DOHH2 (cell line): ENCODE data around the gene GSG1.

Experiments used
- H3F3A ChIP-seq: fragments of 200-600 bp; sonication (generic), shearing (Covaris generic); 2 replicates; pipeline ENCODE4 v1.6.0; 2016; ENCODE audit warnings: antibody characterized with exemption, mild to moderate bottlenecking; ENCODE audit not compliant: control insufficient read depth, insufficient read depth
- H3K27ac ChIP-seq: fragments of 200-600 bp; sonication (generic); 2 replicates; pipeline ENCODE4 v1.5.1; 2014; ENCODE audit warnings: low read depth, mild to moderate bottlenecking, low read length, moderate library complexity
- H3K27me3 ChIP-seq: fragments of 200-600 bp; sonication (generic); 2 replicates; pipeline ENCODE4 v1.6.1; 2014; ENCODE audit warnings: mild to moderate bottlenecking, low read length, mixed read lengths; ENCODE audit not compliant: control insufficient read depth
- H3K36me3 ChIP-seq: fragments of 200-600 bp; sonication (generic); 2 replicates; pipeline ENCODE4 v1.6.1; 2014; ENCODE audit warnings: mild to moderate bottlenecking, low read length, moderate library complexity, mixed read lengths; ENCODE audit not compliant: control insufficient read depth
- H3K4me1 ChIP-seq: fragments of 200-600 bp; sonication (generic); 2 replicates; pipeline ENCODE4 v1.6.1; 2014; ENCODE audit warnings: mild to moderate bottlenecking, low read length, mixed read lengths; ENCODE audit not compliant: control insufficient read depth
- H3K4me2 ChIP-seq: fragments of 200-600 bp; sonication (generic); 2 replicates; pipeline ENCODE4 v1.6.0; 2014; ENCODE audit warnings: mild to moderate bottlenecking, low read length, moderate library complexity
- H3K4me3 ChIP-seq: fragments of 200-600 bp; sonication (generic); 2 replicates; pipeline ENCODE4 v1.5.1; 2014; ENCODE audit warnings: mild to moderate bottlenecking, low read length, mixed read lengths
- H3K79me2 ChIP-seq: fragments of 200-600 bp; sonication (generic); 2 replicates; pipeline ENCODE4 v1.6.1; 2014; ENCODE audit warnings: mild to moderate bottlenecking, low read length, mixed read lengths; ENCODE audit not compliant: control insufficient read depth
- H3K9me2 ChIP-seq: fragments of 200-600 bp; sonication (generic); replicated peaks from 2 replicates; pipeline ENCODE4 v1.6.1; 2014; ENCODE audit warnings: mild to moderate bottlenecking, low read length, mixed read lengths; ENCODE audit not compliant: control insufficient read depth
- H3K9me3 ChIP-seq: fragments of 200-600 bp; sonication (generic); 2 replicates; pipeline ENCODE4 v1.6.1; 2014; ENCODE audit warnings: antibody characterized with exemption, low read length, mixed read lengths; ENCODE audit not compliant: control insufficient read depth, insufficient read depth
- H4K20me1 ChIP-seq: fragments of 200-600 bp; sonication (generic); 2 replicates; pipeline ENCODE4 v1.6.0; 2014; ENCODE audit warnings: low read depth, mild to moderate bottlenecking, antibody characterized with exemption, low read length, moderate library complexity; ENCODE audit not compliant: control insufficient read depth, insufficient read depth
- CTCF ChIP-seq: fragments of 200-600 bp; sonication (generic); IDR thresholded peaks from one replicate; pipeline ENCODE4 v1.5.1; 2014; ENCODE audit warnings: antibody characterized with exemption, mild to moderate bottlenecking, low read depth, low read length; ENCODE audit not compliant: poor library complexity, severe bottlenecking
- EZH2phosphoT487 ChIP-seq: fragments of 200-600 bp; sonication (generic); IDR thresholded peaks from 2 replicates; pipeline ENCODE4 v1.6.1; 2017; ENCODE audit warnings: borderline replicate concordance, mild to moderate bottlenecking, antibody characterized with exemption, low read length, moderate library complexity, mixed read lengths

Gene GSG1

DNA sequence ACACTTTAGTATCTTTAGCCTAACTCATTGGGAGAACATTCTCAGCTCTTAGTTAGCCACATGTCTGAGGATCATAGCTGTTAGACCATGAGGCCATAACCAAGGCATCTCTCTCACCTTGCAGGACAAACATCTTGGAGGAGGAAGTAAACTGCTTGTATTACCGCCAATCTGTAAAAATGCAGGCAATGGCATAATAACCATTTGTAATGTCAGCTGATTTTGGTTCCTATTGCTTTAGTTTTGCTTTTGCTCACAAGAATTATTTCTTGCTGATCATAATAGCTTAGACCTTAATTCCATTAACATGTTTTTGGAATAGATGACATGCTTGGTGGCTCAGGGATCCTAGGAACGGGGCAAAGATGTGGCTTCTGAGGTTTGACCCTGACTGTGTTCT lies 16.4 kb upstream of the GSG1 start:
- H3F3A ChIP-seq = no peaks in the 10 kb centered on the region
- H3K4me3 ChIP-seq = no peak overlapping the region
- peaks cover 24% of the 10 kb centered on the region for H3K27me3 ChIP-seq
- H3K4me1 ChIP-seq = no peaks in the 10 kb centered on the region
- H3K4me2 ChIP-seq = no peak overlapping the region
- no peaks in the 10 kb centered on the region for H4K20me1 ChIP-seq
- H3K9me3 ChIP-seq = no peaks in the 10 kb centered on the region
- H3K79me2 ChIP-seq = no peaks in the 10 kb centered on the region
- H3K36me3 ChIP-seq = no peaks in the 10 kb centered on the region
- TF ChIP-seq CTCF (no peak), EZH2phosphoT487 (no peak)
- H3K9me2 ChIP-seq = no peaks in the 10 kb centered on the region
- H3K27ac ChIP-seq = no peak overlapping the region

DNA sequence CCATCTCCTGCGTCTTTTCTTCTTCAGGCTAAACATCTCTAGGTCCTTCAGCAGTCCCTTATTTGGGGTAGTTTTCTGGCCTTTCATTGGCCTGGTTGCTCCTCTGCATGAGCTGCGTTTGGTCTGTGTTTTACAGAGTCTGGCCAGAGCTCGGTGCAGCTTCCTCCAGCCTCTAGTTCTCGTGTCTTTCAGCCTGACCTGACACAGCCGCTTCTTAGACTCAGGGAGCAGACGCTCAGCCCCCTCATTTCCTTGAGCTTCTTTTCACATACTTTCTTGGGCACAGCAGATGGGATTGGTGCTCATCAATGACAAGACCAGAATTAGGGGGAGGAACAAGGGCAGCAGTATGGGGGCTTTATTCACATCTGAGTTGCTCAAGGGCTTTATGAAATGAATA lies 13.6 kb upstream of the GSG1 start:
- Histone ChIP-seq H3K4me3 (no peak overlapping the region), H4K20me1 (no peaks in the 10 kb centered on the region), H3K79me2 (no peaks in the 10 kb centered on the region), H3K9me2 (no peaks in the 10 kb centered on the region), H3K36me3 (no peaks in the 10 kb centered on the region), H3K9me3 (no peaks in the 10 kb centered on the region), H3K27me3 (peaks cover 33% of the 10 kb centered on the region), H3K4me1 (no peaks in the 10 kb centered on the region), H3K27ac (no peak overlapping the region), H3K4me2 (no peak overlapping the region), H3F3A (no peaks in the 10 kb centered on the region)
- TF ChIP-seq CTCF (no peak), EZH2phosphoT487 (no peak)

DNA sequence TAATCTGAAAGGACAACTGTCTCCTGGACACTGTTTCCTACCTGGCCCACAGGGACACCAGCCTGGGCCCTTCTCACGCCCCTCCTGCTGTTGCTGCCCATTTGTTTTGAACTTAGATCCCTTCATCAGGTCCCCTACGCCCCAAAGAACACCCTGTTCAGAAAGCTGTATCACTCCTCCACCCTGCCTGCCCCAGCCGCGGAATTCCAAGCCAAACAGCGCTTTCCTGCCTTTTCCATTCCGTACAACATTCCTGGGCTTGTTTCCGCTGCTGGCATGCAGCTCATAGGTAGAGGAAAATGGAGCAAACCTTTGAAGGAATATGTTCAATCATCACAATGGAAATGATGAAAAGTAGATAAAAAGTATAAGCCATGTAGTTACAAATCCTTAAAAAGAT lies 12.8 kb upstream of the GSG1 start:
- H3K9me3 ChIP-seq = no peaks in the 10 kb centered on the region
- H3K36me3 ChIP-seq = no peaks in the 10 kb centered on the region
- peaks cover 40% of the 10 kb centered on the region for H3K27me3 ChIP-seq
- H3K4me2 ChIP-seq = no peak overlapping the region
- H3K27ac ChIP-seq = no peak overlapping the region
- no peaks in the 10 kb centered on the region for H3K4me1 ChIP-seq
- no peaks in the 10 kb centered on the region for H3F3A ChIP-seq
- H3K9me2 ChIP-seq = no peaks in the 10 kb centered on the region
- no peaks in the 10 kb centered on the region for H4K20me1 ChIP-seq
- no peak overlapping the region for H3K4me3 ChIP-seq
- no peaks in the 10 kb centered on the region for H3K79me2 ChIP-seq
- TF ChIP-seq EZH2phosphoT487 (no peak), CTCF (no peak)

GRCh38 chr12:13114251-13115052 lies 11.0 kb upstream of the GSG1 start:
- H3K4me2 ChIP-seq = no peak overlapping the region
- H3K79me2 ChIP-seq = no peaks in the 10 kb centered on the region
- no peak overlapping the region for H3K4me3 ChIP-seq
- no peaks in the 10 kb centered on the region for H4K20me1 ChIP-seq
- peaks cover 35% of the 10 kb centered on the region for H3K27me3 ChIP-seq
- no peaks in the 10 kb centered on the region for H3K36me3 ChIP-seq
- H3F3A ChIP-seq = no peaks in the 10 kb centered on the region
- H3K4me1 ChIP-seq = no peaks in the 10 kb centered on the region
- H3K9me3 ChIP-seq = no peaks in the 10 kb centered on the region
- no peak overlapping the region for H3K27ac ChIP-seq
- no peak for TF ChIP-seq CTCF
- TF ChIP-seq EZH2phosphoT487 = no peak
- H3K9me2 ChIP-seq = no peaks in the 10 kb centered on the region
